OCI-LY7 (cell line): ENCODE results near the gene LRG1. TPM values are rescaled to one million over a fixed set of nuclear protein-coding genes. Genes with fewer than 3 reads are reported as not detected.

Source experiments
- BruUV-seq: library from RNA; stranded (reverse); fragments of 400-500 nt; replicated peaks from 2 replicates; lab custom pipeline; 2021; lab: Mats Ljungman, UMichigan
- CTCF ChIA-PET: fragments of 300-600 bp; sonication (Branson Sonifier 250); formaldehyde crosslinking; loops from one replicate; lab custom pipeline; 2022; ENCODE audit warnings: antibody characterized with exemption; ENCODE audit not compliant: unreplicated experiment; lab: Charles Lee
- POLR2A ChIA-PET: fragments of 300-600 bp; sonication (Branson Sonifier 250); formaldehyde crosslinking; loops from one replicate; lab custom pipeline; 2022; ENCODE audit warnings: antibody characterized with exemption; lab: Charles Lee
- DNase-seq: peaks from one replicate; pipeline ENCODE4 v3.0.0-alpha.2; 2015; ENCODE audit warnings: low spot score
- H2AFZ ChIP-seq: fragments of 200-600 bp; sonication (generic), shearing (Covaris generic); 2 replicates; pipeline ENCODE4 v1.6.1; 2014; ENCODE audit warnings: mild to moderate bottlenecking, antibody characterized with exemption, low read length, moderate library complexity
- H3K27ac ChIP-seq: fragments of 200-600 bp; sonication (generic); 2 replicates; pipeline ENCODE4 v1.5.1; 2014; ENCODE audit warnings: mixed run types, low read depth, mild to moderate bottlenecking, moderate library complexity, low read length, inconsistent platforms; ENCODE audit not compliant: poor library complexity, severe bottlenecking
- H3K36me3 ChIP-seq: fragments of 200-600 bp; sonication (generic); 2 replicates; pipeline ENCODE4 v1.6.1; 2014; ENCODE audit warnings: mild to moderate bottlenecking, antibody characterized with exemption, low read length, moderate library complexity, mixed read lengths; ENCODE audit not compliant: insufficient read depth
- H3K4me1 ChIP-seq: fragments of 200-600 bp; sonication (generic); 2 replicates; pipeline ENCODE4 v1.5.1; 2014; ENCODE audit warnings: mild to moderate bottlenecking, low read length; ENCODE audit not compliant: insufficient read depth, poor library complexity, severe bottlenecking
- H3K4me2 ChIP-seq: fragments of 200-600 bp; sonication (generic); 2 replicates; pipeline ENCODE4 v1.6.1; 2014; ENCODE audit warnings: mild to moderate bottlenecking, low read length
- H3K4me3 ChIP-seq: fragments of 200-600 bp; sonication (generic); 2 replicates; pipeline ENCODE4 v1.5.1; 2014; ENCODE audit warnings: mild to moderate bottlenecking, low read depth, low read length; ENCODE audit not compliant: poor library complexity, severe bottlenecking
- H3K79me2 ChIP-seq: fragments of 200-600 bp; sonication (generic); 2 replicates; pipeline ENCODE4 v1.6.1; 2016; ENCODE audit warnings: low read depth, mild to moderate bottlenecking, low read length, moderate library complexity, mixed read lengths; ENCODE audit not compliant: insufficient read depth
- H3K9me2 ChIP-seq: fragments of 200-600 bp; sonication (generic); 2 replicates; pipeline ENCODE4 v1.6.1; 2016; ENCODE audit warnings: mild to moderate bottlenecking, low read length, mixed read lengths; ENCODE audit not compliant: insufficient read depth
- H3K9me3 ChIP-seq: fragments of 200-600 bp; sonication (generic); 2 replicates; pipeline ENCODE4 v1.6.1; 2014; ENCODE audit warnings: mild to moderate bottlenecking, mixed run types, low read length, mixed read lengths
- H4K20me1 ChIP-seq: fragments of 200-600 bp; sonication (generic); 2 replicates; pipeline ENCODE4 v1.6.1; 2014; ENCODE audit warnings: mild to moderate bottlenecking, antibody characterized with exemption, low read length, moderate library complexity, mixed read lengths; ENCODE audit not compliant: insufficient read depth
- CTCF ChIP-seq: fragments of 200-600 bp; sonication (generic); conservative IDR thresholded peaks from 2 replicates; pipeline ENCODE4 v1.5.1; 2014; ENCODE audit warnings: mild to moderate bottlenecking, antibody characterized with exemption, low read length, moderate library complexity, mixed read lengths
- EZH2phosphoT487 ChIP-seq: fragments of 200-600 bp; sonication (generic); IDR thresholded peaks from 2 replicates; pipeline ENCODE4 v1.6.1; 2018; ENCODE audit warnings: low read depth, borderline replicate concordance, mild to moderate bottlenecking, mixed run types, antibody characterized with exemption, low read length, moderate library complexity, mixed read lengths
- intact Hi-C: fragments of 100-400 bp; cut with micrococcal nuclease; formaldehyde crosslinking; loops from one replicate; pipeline ENCODE4 v1.10.0; 2022; ENCODE audit not compliant: unreplicated experiment
- total RNA-seq, 2 experiments: library from RNA; depleted of rRNA in 1 of 2; stranded (reverse); fragments of >200 nt in 1 of 2; shearing (Covaris generic) in 1 of 2; gene quantifications; 2 replicates each; pipeline ENCODE4 v1.2.3, GENCODE V29; 2014 to 2022

LRG1 gene
- total RNA-seq, 2 experiments from 2014 or later = 1.6 to 1.9 TPM

- Histone ChIP-seq H3K9me2 (no peaks in the 10 kb centered on the region), H3K36me3 (no peaks in the 10 kb centered on the region), H3K9me3 (no peaks in the 10 kb centered on the region), H3K4me1 (no peaks in the 10 kb centered on the region), H3K4me2 (no peak within 1 kb of the TSS), H3K79me2 (no peaks in the 10 kb centered on the region), H3K27ac (no peak within 1 kb of the TSS), H3K4me3 (no peak within 1 kb of the TSS), H2AFZ (no peak within 1 kb of the TSS), H4K20me1 (no peaks in the 10 kb centered on the region)
- DNase-seq = no peak
- POLR2A ChIA-PET = no interaction called here
- intact Hi-C loops = no loop called here
- CTCF ChIA-PET = no interaction called here
- no TSS peak for BruUV-seq
- TF ChIP-seq CTCF (no peak), EZH2phosphoT487 (no peak)
These were observed 19.7 kb upstream of the LRG1 start, which contains the start of gene SEMA6B for GRCh38 chr19:4559569-4559968. SEMA6B (minus strand) TSS chr19:4559684; CDS start chr19:4558457, 1,227 bp downstream.

- Histone ChIP-seq H3K9me3 (no peaks in the 10 kb centered on the region), H2AFZ (no peak overlapping the region), H3K4me3 (no peak overlapping the region), H3K4me2 (no peak overlapping the region), H3K79me2 (no peaks in the 10 kb centered on the region), H3K4me1 (no peaks in the 10 kb centered on the region), H3K27ac (no peak overlapping the region), H3K36me3 (no peaks in the 10 kb centered on the region), H4K20me1 (no peaks in the 10 kb centered on the region), H3K9me2 (no peaks in the 10 kb centered on the region)
- intact Hi-C loops = no loop called here
- ChIA-PET CTCF (no interaction called here), POLR2A (no interaction called here)
- DNase-seq = peak; percentile 30
- no TSS peak for BruUV-seq
- peak; percentile 90 for TF ChIP-seq CTCF
- no peak for TF ChIP-seq EZH2phosphoT487
These were observed 18.4 kb upstream of the LRG1 start for GRCh38 chr19:4557971-4558941.
